ENCODE results near the gene ICAM1. TPM values are rescaled to one million over a fixed set of nuclear protein-coding genes. Genes with fewer than 3 reads are reported as not detected.

ICAM1 gene
- polyA plus RNA-seq, 1 of the 3 experiments (the other 2 are of a cell fraction), result 14.5 TPM

DNA sequence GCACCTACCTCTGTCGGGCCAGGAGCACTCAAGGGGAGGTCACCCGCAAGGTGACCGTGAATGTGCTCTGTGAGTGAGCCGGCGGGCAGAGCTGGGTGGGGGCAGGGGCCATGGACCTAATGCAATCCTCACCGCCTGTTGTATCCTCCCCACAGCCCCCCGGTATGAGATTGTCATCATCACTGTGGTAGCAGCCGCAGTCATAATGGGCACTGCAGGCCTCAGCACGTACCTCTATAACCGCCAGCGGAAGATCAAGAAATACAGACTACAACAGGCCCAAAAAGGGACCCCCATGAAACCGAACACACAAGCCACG, 14.0 kb downstream of the ICAM1 start:
- Histone ChIP-seq H3K4me3 (ENCODE audit: low read depth in 2 of 2, low read length in 1 of 2) (no peak overlapping the region), H3K4me1 (ENCODE audit: control insufficient read depth in 1 of 2, insufficient read depth in 2 of 2, low read depth in 1 of 2, low read length in 1 of 2) (peaks cover 0 to 10% of the 10 kb centered on the region in 2 experiments; a peak in 1 of 4 replicates), H3K9me2 (no peaks in the 10 kb centered on the region), H3K27me3 (ENCODE audit: insufficient read depth) (no peaks in the 10 kb centered on the region; the same call in 1 of the 2 replicates), H3F3A (replicated peaks; ENCODE audit: insufficient read depth) (peaks cover 11% of the 10 kb centered on the region), H2AFZ (ENCODE audit: low read depth) (no peak overlapping the region), H3K79me2 (ENCODE audit: insufficient read depth) (no peaks in the 10 kb centered on the region), H3K9me3 (no peaks in the 10 kb centered on the region), H3K4me2 (no peak overlapping the region), H3K27ac (ENCODE audit: low read depth in 2 of 2, low read length in 1 of 2) (no peak overlapping the region), H3K36me3 (replicated peaks in 1 of 2; ENCODE audit: control insufficient read depth in 1 of 2, insufficient read depth in 2 of 2, low read length in 1 of 2) (no peaks in the 10 kb centered on the region), H4K20me1 (ENCODE audit: insufficient read depth) (no peaks in the 10 kb centered on the region), H3K9ac (no peak overlapping the region)
- ChIA-PET CTCF (interaction anchor here (0.8 to 7.4 kb wide), 4 partner anchors 16 to 415 kb away, joined by 3 to 65 read pairs (median 19); partner anchors contain the start of gene ICAM1), POLR2A (no interaction called here)
- WGBS (ENCODE audit: low lambda C conversion rate), result 100% methylated on average over 6 of the region's 13 CpGs
- TF ChIP-seq RXRA (IDR thresholded peaks at IDR 0.05; ENCODE audit: borderline replicate concordance, low read depth) (no peak), ELF1 (IDR thresholded peaks at IDR 0.05) (no peak), GATA2 (CRISPR knock-in tag; IDR thresholded peaks at IDR 0.05) (no peak), TCF12 (IDR thresholded peaks at IDR 0.05) (no peak), SIN3A (IDR thresholded peaks at IDR 0.05; ENCODE audit: borderline replicate concordance, low read depth, low read length) (no peak), RFX5 (IDR thresholded peaks at IDR 0.05; ENCODE audit: low read length) (no peak), EP300 (IDR thresholded peaks at IDR 0.05; ENCODE audit: borderline replicate concordance in 1 of 2, low read depth in 1 of 2, low read length in 1 of 2) (no peak), TAF1 (IDR thresholded peaks at IDR 0.05; ENCODE audit: borderline replicate concordance, low read depth, low read length) (no peak), FOXJ3 (CRISPR knock-in tag; IDR thresholded peaks at IDR 0.05) (no peak), NRF1 (IDR thresholded peaks at IDR 0.05; ENCODE audit: low read depth, low read length) (no peak), JUND (IDR thresholded peaks at IDR 0.05) (no peak), TEAD4 (IDR thresholded peaks at IDR 0.05; ENCODE audit: borderline replicate concordance, insufficient read depth) (no peak)
- TF ChIP-seq, protein P1, sequence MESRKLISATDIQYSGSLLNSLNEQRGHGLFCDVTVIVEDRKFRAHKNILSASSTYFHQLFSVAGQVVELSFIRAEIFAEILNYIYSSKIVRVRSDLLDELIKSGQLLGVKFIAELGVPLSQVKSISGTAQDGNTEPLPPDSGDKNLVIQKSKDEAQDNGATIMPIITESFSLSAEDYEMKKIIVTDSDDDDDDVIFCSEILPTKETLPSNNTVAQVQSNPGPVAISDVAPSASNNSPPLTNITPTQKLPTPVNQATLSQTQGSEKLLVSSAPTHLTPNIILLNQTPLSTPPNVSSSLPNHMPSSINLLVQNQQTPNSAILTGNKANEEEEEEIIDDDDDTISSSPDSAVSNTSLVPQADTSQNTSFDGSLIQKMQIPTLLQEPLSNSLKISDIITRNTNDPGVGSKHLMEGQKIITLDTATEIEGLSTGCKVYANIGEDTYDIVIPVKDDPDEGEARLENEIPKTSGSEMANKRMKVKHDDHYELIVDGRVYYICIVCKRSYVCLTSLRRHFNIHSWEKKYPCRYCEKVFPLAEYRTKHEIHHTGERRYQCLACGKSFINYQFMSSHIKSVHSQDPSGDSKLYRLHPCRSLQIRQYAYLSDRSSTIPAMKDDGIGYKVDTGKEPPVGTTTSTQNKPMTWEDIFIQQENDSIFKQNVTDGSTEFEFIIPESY (IDR thresholded peaks at IDR 0.05; ENCODE audit: borderline replicate concordance, low read depth), result no peak
- TF ChIP-seq, protein P2, sequence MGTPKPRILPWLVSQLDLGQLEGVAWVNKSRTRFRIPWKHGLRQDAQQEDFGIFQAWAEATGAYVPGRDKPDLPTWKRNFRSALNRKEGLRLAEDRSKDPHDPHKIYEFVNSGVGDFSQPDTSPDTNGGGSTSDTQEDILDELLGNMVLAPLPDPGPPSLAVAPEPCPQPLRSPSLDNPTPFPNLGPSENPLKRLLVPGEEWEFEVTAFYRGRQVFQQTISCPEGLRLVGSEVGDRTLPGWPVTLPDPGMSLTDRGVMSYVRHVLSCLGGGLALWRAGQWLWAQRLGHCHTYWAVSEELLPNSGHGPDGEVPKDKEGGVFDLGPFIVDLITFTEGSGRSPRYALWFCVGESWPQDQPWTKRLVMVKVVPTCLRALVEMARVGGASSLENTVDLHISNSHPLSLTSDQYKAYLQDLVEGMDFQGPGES (IDR thresholded peaks at IDR 0.05; ENCODE audit: low read depth, low read length), result no peak
- TF ChIP-seq, protein P3, sequence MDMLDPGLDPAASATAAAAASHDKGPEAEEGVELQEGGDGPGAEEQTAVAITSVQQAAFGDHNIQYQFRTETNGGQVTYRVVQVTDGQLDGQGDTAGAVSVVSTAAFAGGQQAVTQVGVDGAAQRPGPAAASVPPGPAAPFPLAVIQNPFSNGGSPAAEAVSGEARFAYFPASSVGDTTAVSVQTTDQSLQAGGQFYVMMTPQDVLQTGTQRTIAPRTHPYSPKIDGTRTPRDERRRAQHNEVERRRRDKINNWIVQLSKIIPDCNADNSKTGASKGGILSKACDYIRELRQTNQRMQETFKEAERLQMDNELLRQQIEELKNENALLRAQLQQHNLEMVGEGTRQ (IDR thresholded peaks at IDR 0.05; ENCODE audit: borderline replicate concordance, low read depth, low read length), result no peak
- TF ChIP-seq, protein P4, sequence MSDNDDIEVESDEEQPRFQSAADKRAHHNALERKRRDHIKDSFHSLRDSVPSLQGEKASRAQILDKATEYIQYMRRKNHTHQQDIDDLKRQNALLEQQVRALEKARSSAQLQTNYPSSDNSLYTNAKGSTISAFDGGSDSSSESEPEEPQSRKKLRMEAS (IDR thresholded peaks at IDR 0.05; ENCODE audit: low read depth), result no peak
- TF ChIP-seq, protein P5, sequence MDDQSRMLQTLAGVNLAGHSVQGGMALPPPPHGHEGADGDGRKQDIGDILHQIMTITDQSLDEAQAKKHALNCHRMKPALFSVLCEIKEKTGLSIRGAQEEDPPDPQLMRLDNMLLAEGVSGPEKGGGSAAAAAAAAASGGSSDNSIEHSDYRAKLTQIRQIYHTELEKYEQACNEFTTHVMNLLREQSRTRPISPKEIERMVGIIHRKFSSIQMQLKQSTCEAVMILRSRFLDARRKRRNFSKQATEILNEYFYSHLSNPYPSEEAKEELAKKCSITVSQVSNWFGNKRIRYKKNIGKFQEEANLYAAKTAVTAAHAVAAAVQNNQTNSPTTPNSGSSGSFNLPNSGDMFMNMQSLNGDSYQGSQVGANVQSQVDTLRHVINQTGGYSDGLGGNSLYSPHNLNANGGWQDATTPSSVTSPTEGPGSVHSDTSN (IDR thresholded peaks at IDR 0.05), result no peak
- TF ChIP-seq, protein P6, sequence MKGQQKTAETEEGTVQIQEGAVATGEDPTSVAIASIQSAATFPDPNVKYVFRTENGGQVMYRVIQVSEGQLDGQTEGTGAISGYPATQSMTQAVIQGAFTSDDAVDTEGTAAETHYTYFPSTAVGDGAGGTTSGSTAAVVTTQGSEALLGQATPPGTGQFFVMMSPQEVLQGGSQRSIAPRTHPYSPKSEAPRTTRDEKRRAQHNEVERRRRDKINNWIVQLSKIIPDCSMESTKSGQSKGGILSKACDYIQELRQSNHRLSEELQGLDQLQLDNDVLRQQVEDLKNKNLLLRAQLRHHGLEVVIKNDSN (IDR thresholded peaks at IDR 0.05; ENCODE audit: borderline replicate concordance, low read depth), result no peak
- DNase-seq, result no peak
